GM12892 (cell line): ENCODE results near the gene CD93.

ENCODE experiments used
- DNase-seq: peaks from one replicate; pipeline ENCODE4 v3.0.0; 2011; ENCODE audit not compliant: insufficient read length
- FAIRE-seq: peaks from 2 replicates; lab custom pipeline; 2011; peaks lifted over from hg19 to GRCh38; lab: Jason Lieb, UNC
- POLR2A ChIP-seq: IDR thresholded peaks from 2 replicates; pipeline ENCODE4 v1.6.1; 2011; ENCODE audit warnings: low read depth, low read length, control low read depth
- POLR2AphosphoS5 ChIP-seq: IDR thresholded peaks from 2 replicates; pipeline ENCODE4 v1.6.1; 2011; ENCODE audit warnings: low read depth, low read length, control low read depth
- TAF1 ChIP-seq: IDR thresholded peaks from 2 replicates; pipeline ENCODE4 v1.6.1; 2011; ENCODE audit warnings: low read depth, mild to moderate bottlenecking, control low read depth, low read length, borderline replicate concordance

Gene CD93

DNA sequence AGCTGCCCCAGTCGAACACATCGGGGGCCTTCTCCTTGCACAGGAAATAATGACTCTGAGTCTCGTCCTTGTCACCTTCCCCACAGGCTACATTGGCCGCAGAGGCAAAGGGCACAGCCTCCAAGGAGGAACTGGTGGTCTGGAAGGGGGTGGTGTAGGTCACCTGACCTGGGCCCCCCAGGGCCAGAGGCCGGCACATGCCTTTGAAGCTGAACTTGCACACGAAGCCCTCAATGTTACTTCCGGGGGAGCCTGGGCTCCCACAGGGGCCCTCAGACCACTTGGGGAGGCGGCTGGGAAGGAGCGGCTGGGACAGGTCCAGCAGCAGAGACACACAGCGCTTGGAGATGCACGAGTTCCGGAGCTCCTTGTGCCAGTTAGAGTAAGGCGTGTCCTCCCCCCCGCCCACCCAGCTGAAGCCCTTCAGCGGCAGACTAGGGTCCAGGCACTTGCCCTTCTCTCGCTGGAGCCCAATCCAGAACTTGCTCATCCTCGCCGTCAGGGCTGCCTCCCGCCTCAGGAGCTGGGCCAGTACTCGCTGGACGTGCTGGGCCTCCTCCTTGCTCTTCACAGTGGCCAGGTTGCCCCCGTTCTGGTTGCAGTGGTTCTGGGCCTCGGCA is 578 bp downstream of the CD93 start:
- DNase-seq: no peak
- FAIRE-seq: no peak
- no peak for TF ChIP-seq POLR2A
- TF ChIP-seq TAF1: no peak
- no peak for TF ChIP-seq POLR2AphosphoS5

DNA sequence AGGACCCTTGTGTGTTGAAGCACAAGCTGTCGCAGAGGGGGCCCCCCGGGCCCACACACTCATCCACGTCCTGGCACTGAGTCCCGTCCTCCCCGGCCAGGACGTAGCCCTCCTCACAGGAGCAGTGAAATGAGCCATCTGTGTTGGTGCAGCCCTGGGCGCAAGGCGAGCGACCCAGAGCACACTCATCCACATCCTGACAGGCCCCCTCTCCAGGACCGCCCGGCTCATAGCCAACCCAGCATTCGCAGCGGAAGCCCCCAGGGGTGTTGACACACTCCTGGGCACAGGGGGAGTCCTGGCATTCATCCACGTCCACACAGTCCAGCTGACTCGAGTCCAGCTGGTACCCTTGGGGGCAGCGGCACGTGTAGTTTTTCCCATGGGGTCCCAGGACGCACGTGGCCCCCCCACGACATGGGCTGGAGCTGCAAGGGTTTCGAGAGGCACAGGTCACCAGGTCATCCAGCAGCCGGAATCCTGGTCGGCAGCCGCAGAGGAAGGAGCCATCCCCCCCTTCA is 1.2 kb downstream of the CD93 start:
- TF ChIP-seq POLR2A (no peak), POLR2AphosphoS5 (no peak), TAF1 (no peak)
- FAIRE-seq (no peak), DNase-seq (no peak)

DNA sequence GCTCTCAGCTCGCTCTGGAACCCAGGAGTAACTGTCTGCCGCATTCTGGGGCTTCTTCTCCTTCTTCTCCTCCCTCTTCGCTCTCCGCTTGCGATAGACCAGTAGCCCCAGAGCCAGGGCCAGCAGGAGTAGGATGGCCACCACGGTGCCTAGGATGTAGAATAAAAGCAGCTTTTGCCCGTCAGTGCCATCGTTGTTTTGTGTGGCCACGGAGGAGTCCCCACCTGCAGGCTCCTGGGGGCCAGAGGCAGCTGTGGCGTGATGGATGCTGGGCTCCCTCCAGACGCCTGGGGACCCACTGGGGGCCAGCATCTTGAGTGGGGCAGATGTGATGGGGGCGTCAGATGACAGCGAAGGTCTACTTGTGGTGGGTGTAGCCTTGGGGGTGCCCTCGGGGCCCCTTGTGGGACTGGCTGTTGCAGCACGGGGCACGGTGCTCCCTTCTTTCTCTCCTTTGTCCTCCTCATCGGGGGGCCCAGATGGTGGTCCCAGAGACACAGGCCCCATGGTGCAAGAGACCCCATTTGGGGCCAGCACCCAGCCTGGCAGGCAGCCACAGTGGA is 1.8 kb downstream of the CD93 start:
- TF ChIP-seq POLR2A: no peak
- no peak for TF ChIP-seq TAF1
- no peak for TF ChIP-seq POLR2AphosphoS5
- FAIRE-seq (no peak), DNase-seq (no peak)

DNA sequence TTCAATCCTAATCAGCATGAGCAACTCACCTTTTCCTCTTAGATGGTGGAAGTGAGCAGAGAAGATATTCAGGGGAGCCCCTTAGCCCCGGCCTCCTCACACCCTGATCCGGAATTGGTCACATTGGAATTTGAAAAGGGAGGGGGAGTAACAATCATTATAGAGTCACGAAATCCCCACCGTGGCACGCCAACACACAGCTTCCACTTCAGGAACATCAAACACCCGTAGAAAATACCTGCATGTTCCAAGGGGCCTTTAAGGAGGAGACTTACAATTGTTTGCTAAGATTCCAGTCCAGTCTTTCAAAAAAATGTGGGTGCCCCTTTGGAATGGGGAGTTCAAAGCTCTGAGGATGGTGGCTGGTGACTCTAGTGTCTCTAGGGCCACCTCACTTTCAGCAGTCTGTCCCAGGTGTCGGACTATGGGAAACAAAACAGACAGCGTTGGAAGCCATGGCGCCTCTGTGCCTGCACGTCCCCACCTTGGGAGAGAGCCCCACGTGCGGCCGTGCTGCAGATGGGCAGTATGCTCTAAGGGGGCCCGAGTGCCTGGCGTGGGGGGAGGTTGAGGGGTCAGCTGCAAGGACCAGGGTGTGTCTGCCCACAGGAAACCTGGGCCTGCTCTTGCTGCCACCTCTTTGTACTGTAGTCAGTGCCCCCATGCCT is 2.4 kb downstream of the CD93 start:
- TF ChIP-seq POLR2AphosphoS5 (no peak), POLR2A (no peak), TAF1 (no peak)
- FAIRE-seq (no peak), DNase-seq (no peak)

DNA sequence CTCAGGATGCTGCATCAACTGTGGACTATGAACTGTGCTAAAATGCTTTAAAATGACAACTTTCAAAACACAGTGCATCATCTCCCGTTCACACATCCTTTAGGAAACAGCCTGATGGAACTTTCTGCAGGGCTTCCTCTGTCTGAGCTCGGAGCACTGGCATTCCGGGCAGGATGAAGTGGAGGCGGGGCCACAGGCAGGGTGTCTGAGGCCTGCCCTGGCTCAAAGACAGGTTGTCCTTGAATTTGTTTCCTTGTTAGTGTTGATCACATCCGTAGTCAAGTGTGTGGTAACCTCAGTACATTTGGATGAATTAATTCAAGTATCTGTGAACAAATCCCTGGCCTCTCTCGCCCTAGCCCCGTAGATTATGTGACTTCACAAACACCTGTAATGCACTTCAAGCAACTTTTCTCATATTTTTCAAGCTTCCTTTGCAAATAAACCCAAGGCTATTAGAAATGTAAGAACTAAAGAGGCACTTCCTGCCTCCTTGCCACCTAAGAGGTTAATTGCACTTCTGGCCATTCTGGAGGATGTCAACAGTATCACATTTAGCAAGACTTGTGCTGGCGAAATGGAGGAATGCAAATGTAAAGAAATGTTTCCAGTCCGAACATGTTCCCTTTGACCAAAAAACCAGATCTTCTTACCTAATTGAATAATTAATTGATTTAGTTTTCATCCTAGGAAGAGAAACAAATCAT is 3.1 kb downstream of the CD93 start:
- FAIRE-seq (peak; percentile 77), DNase-seq (no peak)
- TF ChIP-seq POLR2A: no peak
- no peak for TF ChIP-seq POLR2AphosphoS5
- no peak for TF ChIP-seq TAF1

DNA sequence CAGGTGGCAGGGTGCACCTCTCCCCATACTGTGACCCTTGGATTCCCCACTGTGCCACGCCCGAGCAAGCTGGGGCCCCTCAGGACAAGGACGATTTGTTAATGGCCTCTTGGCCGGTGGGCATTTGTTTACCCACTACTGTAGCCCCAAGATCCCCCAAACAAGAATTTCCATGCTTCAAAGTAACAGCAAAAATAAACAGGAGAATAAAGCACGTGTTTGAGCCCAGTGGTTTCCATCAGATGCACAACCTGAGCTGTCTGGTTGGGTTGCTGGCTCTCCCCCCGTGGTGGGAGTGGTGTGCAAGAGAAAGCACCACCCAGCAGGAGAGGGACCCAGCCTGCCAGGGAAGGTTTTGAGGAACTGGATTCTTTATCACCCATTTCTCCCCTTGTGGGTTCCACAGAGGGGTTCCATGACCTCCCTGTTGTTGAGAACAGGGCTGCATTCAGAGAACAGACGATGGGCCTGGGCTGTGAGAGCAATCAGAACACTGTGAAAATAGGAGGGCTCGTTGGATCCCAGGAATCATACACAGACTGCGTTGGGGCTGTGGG is 4.8 kb downstream of the CD93 start:
- FAIRE-seq (no peak), DNase-seq (no peak)
- no peak for TF ChIP-seq POLR2A
- no peak for TF ChIP-seq TAF1
- TF ChIP-seq POLR2AphosphoS5: no peak

DNA sequence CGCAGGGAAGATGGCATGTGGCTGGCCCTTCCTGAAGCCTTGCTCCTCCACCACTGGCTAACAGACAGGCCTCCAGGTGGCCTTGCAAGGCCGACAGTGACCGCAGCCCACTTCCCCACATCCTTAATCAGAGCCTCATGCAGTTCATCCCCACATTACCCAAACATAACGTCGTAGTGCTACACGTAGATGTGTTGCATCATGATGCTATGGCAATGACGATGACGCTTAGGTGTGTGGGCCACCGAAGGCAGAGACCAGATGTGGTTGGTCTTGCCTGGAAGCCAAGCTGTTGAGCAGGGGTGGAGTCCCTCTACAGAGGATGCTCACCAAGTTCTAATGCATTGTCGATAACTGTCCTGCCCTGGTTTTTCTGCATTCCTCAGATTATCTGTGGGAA is 5.6 kb downstream of the CD93 start:
- no peak for FAIRE-seq
- TF ChIP-seq POLR2AphosphoS5 (no peak), POLR2A (no peak)
- no peak for DNase-seq

DNA sequence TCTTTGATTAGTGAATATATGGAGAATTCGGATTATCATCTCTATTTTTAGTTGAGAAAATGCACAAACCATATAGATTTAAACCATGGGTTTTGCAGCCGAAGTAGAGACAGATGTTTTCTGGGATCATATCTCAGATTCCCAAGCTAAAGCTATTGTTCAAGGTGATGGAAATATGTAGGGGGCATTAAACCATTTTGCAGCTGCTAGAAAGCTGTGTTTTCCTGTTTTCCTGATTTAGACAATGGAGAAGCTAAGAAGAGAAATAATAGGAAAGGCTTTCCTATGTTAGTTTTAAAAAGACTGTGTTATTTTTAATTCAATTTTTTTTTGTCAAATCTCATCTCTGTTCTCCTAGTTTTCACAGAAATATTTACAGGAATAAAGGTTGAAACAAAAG is 6.2 kb downstream of the CD93 start:
- TF ChIP-seq TAF1 (no peak), POLR2A (no peak), POLR2AphosphoS5 (no peak)
- no peak for FAIRE-seq
- no peak for DNase-seq

DNA sequence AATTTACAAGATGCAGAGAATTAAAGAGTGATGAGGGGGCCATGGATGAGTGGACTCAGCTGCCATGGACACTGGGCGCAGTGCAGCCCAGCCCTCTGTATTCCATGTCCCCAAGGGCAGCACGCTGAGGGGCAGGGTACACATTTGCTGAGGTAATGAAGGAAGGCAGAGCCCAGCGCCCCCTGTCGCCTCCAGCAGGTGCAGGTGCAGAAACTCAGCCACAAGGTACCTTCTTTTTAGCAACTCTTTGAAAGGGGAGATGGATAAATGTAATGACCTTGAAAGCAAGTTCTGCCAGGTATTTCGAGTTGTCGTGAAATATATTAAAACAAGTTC is 7.1 kb downstream of the CD93 start:
- TF ChIP-seq POLR2A: no peak
- no peak for TF ChIP-seq POLR2AphosphoS5
- DNase-seq: no peak
- FAIRE-seq: no peak

DNA sequence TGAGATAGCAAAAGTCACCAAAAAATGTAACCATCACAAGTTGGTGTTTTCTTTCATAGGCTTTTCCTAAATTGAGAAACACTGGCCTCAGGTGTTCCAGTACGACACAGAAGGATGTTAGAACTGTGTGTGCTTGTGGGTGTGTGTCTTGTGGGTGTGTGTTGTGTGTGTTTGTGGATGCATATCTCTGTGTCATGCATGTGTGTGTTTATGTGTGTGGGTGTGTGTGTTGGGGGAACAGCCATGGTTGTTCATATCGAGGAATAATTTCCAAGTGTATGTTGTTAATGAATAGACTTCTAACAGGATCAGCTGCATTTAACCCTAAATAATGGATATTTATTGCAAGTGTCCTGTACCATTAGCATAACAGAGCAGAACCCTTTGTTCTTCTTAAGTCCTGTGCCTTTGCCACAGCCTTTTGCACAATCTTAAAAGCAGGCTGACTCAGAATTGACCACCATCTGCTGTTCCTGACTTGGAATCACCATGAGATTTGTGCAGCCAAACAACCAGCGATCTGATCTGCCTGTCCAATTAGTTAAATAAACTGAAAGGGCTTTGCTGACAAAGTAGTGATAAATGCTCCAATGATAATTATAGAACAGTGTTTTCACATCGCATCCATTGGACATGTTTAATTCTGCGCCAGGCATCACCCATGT is 7.6 kb downstream of the CD93 start:
- DNase-seq (no peak), FAIRE-seq (no peak)
- TF ChIP-seq TAF1 (no peak), POLR2AphosphoS5 (no peak), POLR2A (no peak)

DNA sequence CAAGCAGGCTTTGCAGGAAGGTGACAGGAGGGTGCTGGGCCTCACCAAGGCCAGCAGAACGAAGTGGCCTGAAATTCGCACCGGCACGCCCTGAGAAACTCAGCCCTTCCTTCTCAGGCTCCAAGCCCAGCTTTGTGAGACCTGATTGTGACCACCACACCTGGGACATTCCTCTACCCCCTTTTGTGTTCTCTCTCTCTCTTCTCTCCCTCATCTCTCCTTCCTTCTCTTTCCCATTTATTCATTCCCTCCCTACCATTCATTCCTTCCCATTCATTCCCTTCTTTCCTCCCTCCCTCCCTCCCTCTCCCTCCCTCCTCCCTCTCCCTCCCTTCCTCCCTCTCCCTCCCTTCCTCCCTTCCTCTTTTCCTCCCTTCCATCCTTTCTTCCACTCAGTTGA is 8.8 kb downstream of the CD93 start:
- FAIRE-seq (no peak), DNase-seq (no peak)
- TF ChIP-seq POLR2AphosphoS5 (no peak), POLR2A (no peak), TAF1 (no peak)

DNA sequence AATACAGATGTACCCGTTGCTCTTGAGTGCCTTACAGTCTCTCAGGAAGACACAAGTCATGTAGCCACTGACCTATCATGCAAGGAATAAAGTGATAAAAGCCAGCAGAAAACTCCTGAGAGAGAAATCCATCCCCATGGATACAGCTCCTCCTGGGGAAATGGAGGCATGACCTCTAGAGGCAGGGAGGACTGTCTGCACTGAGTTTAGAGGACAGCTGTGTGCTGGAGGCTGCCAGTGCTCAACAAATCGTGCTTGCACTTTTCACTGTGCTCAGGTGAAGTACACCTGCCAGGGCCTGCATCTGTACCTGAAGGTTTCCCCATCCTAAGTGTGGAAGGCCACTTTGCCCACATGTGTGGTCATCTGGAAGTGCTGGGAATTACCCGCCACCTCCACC is 12.1 kb downstream of the CD93 start:
- DNase-seq (no peak), FAIRE-seq (no peak)
- TF ChIP-seq TAF1 (no peak), POLR2AphosphoS5 (no peak), POLR2A (no peak)
